NCI-H2227 (cell line): ENCODE data around the gene CYB5A.
"Not testable (repeated sequence)": the region's sequence is repeated elsewhere in the genome, so short reads cannot be mapped to it uniquely, and the experiment has no call there.

Experiments used
- DNase-seq: peaks from one replicate; lab custom pipeline; 2025; ENCODE audit not compliant: unreplicated experiment; lab: John Stamatoyannopoulos, UW

Gene CYB5A

GRCh38 chr18:74299162-74299561, 7.4 kb upstream of the CYB5A start:
- no peak for DNase-seq

GRCh38 chr18:74294526-74294925, 2.8 kb upstream of the CYB5A start:
- DNase-seq, result no peak

- not testable (repeated sequence) for DNase-seq
Measured at GRCh38 chr18:74292982-74293381, 1.2 kb upstream of the CYB5A start.

GRCh38 chr18:74292541-74292858, 737 bp upstream of the CYB5A start:
- no peak for DNase-seq

- DNase-seq, result no peak
Measured at GRCh38 chr18:74291472-74291770, 342 bp downstream of the CYB5A start.

GRCh38 chr18:74290794-74291471, 830 bp downstream of the CYB5A start:
- peak; percentile 5 for DNase-seq

- DNase-seq, result no peak
Measured at GRCh38 chr18:74290021-74290420, 1.7 kb downstream of the CYB5A start.

GRCh38 chr18:74289137-74289536, 2.6 kb downstream of the CYB5A start:
- DNase-seq, result no peak

GRCh38 chr18:74288730-74289129, 3.0 kb downstream of the CYB5A start:
- no peak for DNase-seq

GRCh38 chr18:74288041-74288440, 3.7 kb downstream of the CYB5A start:
- DNase-seq, result no peak

- DNase-seq, result no peak
Measured at GRCh38 chr18:74286856-74287255, 4.9 kb downstream of the CYB5A start.

- DNase-seq, result no peak
Measured at GRCh38 chr18:74286106-74286855, 5.5 kb downstream of the CYB5A start.

- DNase-seq, result not testable (repeated sequence)
Measured at GRCh38 chr18:74285583-74285982, 6.2 kb downstream of the CYB5A start.

GRCh38 chr18:74284980-74285355, 6.8 kb downstream of the CYB5A start:
- DNase-seq, result no peak

GRCh38 chr18:74284191-74284979, 7.4 kb downstream of the CYB5A start:
- no peak for DNase-seq

GRCh38 chr18:74283646-74284045, 8.1 kb downstream of the CYB5A start:
- no peak for DNase-seq

- DNase-seq, result no peak
Measured at GRCh38 chr18:74282755-74283554, 8.8 kb downstream of the CYB5A start.

- DNase-seq, result no peak
Measured at GRCh38 chr18:74281980-74282754, 9.6 kb downstream of the CYB5A start.

GRCh38 chr18:74281011-74281979, 10.5 kb downstream of the CYB5A start:
- no peak for DNase-seq
